MM.1S (cell line): ENCODE data around the gene ROPN1L.

Source experiments
- DNase-seq: peaks from one replicate; pipeline ENCODE4 v3.0.0-alpha.2; 2015
- H2AFZ ChIP-seq: fragments of 300-600 bp; sonication (generic); 2 replicates; pipeline ENCODE4 v1.6.0; 2016; ENCODE audit warnings: antibody characterized with exemption, low read length
- H3F3A ChIP-seq: fragments of 300-600 bp; sonication (generic); 2 replicates; pipeline ENCODE4 v1.6.1; 2016; ENCODE audit warnings: mild to moderate bottlenecking, antibody characterized with exemption, low read length, moderate library complexity, mixed read lengths; ENCODE audit not compliant: insufficient read depth
- H3K27ac ChIP-seq: fragments of 300-600 bp; sonication (generic); 2 replicates; pipeline ENCODE4 v1.5.1; 2016; ENCODE audit warnings: mild to moderate bottlenecking, low read length
- H3K27me3 ChIP-seq: fragments of 300-600 bp; sonication (generic); replicated peaks from 2 replicates; pipeline ENCODE4 v1.6.0; 2016; ENCODE audit warnings: low read length; ENCODE audit not compliant: insufficient read depth
- H3K36me3 ChIP-seq: fragments of 300-600 bp; sonication (generic); replicated peaks from 2 replicates; pipeline ENCODE4 v1.6.1; 2016; ENCODE audit warnings: mild to moderate bottlenecking, low read length, mixed read lengths; ENCODE audit not compliant: insufficient read depth
- H3K4me1 ChIP-seq: fragments of 300-600 bp; sonication (generic); 2 replicates; pipeline ENCODE4 v1.6.1; 2016; ENCODE audit warnings: low read length, mixed read lengths
- H3K4me2 ChIP-seq: fragments of 300-600 bp; sonication (generic); 2 replicates; pipeline ENCODE4 v1.6.0; 2016; ENCODE audit warnings: low read depth, low read length
- H3K4me3 ChIP-seq: fragments of 300-600 bp; sonication (generic); 2 replicates; pipeline ENCODE4 v1.5.1; 2016; ENCODE audit warnings: low read length, mixed read lengths
- H3K79me2 ChIP-seq: fragments of 300-600 bp; sonication (generic); 2 replicates; pipeline ENCODE4 v1.6.1; 2016; ENCODE audit warnings: mixed run types, low read length, mixed read lengths
- H3K9ac ChIP-seq: fragments of 300-600 bp; sonication (generic); 2 replicates; pipeline ENCODE4 v1.6.1; 2016; ENCODE audit warnings: low read length, mixed read lengths
- H3K9me2 ChIP-seq: fragments of 300-600 bp; sonication (generic); replicated peaks from 2 replicates; pipeline ENCODE4 v1.6.1; 2016; ENCODE audit warnings: mild to moderate bottlenecking, low read length, mixed read lengths; ENCODE audit not compliant: insufficient read depth
- H3K9me3 ChIP-seq: fragments of 300-600 bp; sonication (generic); replicated peaks from 2 replicates; pipeline ENCODE4 v1.6.1; 2016; ENCODE audit warnings: mild to moderate bottlenecking, low read length, mixed read lengths; ENCODE audit not compliant: insufficient read depth
- H4K20me1 ChIP-seq: fragments of 300-600 bp; sonication (generic); 2 replicates; pipeline ENCODE4 v1.6.1; 2016; ENCODE audit warnings: mild to moderate bottlenecking, low read length, moderate library complexity, mixed read lengths; ENCODE audit not compliant: insufficient read depth
- EZH2 ChIP-seq: fragments of 300-600 bp; sonication (generic); optimal IDR thresholded peaks from 2 replicates; pipeline ENCODE3; 2017; ENCODE audit warnings: low read depth, mild to moderate bottlenecking, antibody characterized with exemption, low read length, mixed read lengths
- EZH2phosphoT487 ChIP-seq: fragments of 300-600 bp; sonication (generic); IDR thresholded peaks from 2 replicates; pipeline ENCODE4 v1.6.1; 2018; ENCODE audit warnings: antibody characterized with exemption, low read length
- TF ChIP-seq, protein P1 (sequence below): fragments of 300-600 bp; sonication (generic); IDR thresholded peaks from 2 replicates; pipeline ENCODE4 v1.5.1; 2016; ENCODE audit warnings: antibody characterized with exemption, low read length, mixed read lengths

The ROPN1L gene

DNA sequence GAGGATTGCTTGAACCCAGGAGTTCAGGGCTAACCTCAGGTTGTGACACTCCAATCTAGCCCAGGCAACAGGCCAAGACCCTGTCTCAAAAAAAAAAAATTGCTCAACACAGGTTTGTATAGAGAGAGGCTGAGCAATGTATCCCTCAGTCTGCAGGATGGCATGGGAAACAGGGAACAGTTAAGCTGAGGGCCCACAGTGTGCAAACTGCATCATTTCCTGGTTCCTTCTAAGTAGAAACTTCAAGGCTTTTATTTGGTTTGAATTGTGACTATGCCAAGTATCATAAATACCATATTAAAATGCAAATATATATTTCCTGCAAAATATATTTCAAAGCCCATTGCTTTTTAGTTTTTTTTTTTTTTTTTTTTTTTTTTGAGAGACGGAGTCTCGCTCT is 13.7 kb upstream of the ROPN1L start:
- DNase-seq = no peak

DNA sequence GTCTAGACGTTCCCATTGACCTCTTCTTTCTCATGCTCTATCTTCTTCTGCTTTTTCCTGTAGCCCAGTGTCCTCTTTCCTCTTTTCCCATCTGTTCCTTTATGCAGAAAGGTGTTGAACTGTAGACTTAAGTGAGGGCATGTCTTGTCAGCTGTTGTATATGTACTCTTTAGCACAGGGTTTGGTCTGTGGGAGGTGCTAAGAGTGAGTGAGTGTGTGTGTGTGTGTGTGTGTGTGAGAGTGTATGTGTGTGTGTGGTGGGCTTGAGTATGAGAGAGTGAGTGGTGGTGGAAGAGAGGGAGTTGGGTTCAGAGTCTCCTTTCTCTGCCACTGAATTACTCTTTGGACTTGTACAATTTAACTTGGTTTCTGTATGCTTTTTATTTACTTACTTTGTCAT is 10.3 kb upstream of the ROPN1L start:
- no peak for TF ChIP-seq EZH2
- TF ChIP-seq, protein P1, sequence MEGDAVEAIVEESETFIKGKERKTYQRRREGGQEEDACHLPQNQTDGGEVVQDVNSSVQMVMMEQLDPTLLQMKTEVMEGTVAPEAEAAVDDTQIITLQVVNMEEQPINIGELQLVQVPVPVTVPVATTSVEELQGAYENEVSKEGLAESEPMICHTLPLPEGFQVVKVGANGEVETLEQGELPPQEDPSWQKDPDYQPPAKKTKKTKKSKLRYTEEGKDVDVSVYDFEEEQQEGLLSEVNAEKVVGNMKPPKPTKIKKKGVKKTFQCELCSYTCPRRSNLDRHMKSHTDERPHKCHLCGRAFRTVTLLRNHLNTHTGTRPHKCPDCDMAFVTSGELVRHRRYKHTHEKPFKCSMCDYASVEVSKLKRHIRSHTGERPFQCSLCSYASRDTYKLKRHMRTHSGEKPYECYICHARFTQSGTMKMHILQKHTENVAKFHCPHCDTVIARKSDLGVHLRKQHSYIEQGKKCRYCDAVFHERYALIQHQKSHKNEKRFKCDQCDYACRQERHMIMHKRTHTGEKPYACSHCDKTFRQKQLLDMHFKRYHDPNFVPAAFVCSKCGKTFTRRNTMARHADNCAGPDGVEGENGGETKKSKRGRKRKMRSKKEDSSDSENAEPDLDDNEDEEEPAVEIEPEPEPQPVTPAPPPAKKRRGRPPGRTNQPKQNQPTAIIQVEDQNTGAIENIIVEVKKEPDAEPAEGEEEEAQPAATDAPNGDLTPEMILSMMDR = no peak
- TF ChIP-seq EZH2phosphoT487 = no peak
- H3K79me2 ChIP-seq = no peaks in the 10 kb centered on the region
- H3K27me3 ChIP-seq = no peaks in the 10 kb centered on the region
- H3K4me1 ChIP-seq = no peaks in the 10 kb centered on the region
- no peak overlapping the region for H3K4me2 ChIP-seq
- no peak overlapping the region for H3K4me3 ChIP-seq
- no peak overlapping the region for H3K9ac ChIP-seq
- no peaks in the 10 kb centered on the region for H3K9me3 ChIP-seq
- no peak overlapping the region for H3K27ac ChIP-seq
- H3K9me2 ChIP-seq = no peaks in the 10 kb centered on the region
- DNase-seq = no peak
- no peak overlapping the region for H2AFZ ChIP-seq
- H3F3A ChIP-seq = no peaks in the 10 kb centered on the region
- H3K36me3 ChIP-seq = peaks cover 31% of the 10 kb centered on the region
- 0 out of 2 replicates have a peak, but pooled peaks cover 4% of the 10 kb centered on the region for H4K20me1 ChIP-seq

More for the DNA sequence above, 13.7 kb upstream of the ROPN1L start:
- no peak for TF ChIP-seq EZH2
- TF ChIP-seq, protein P1 = no peak
- no peak for TF ChIP-seq EZH2phosphoT487
- Histone ChIP-seq H3K9me2 (no peaks in the 10 kb centered on the region), H2AFZ (no peak overlapping the region), H3K4me2 (no peak overlapping the region), H3K4me3 (no peak overlapping the region), H3F3A (no peaks in the 10 kb centered on the region), H3K4me1 (no peaks in the 10 kb centered on the region), H4K20me1 (0 out of 2 replicates have a peak, but pooled peaks cover 4% of the 10 kb centered on the region), H3K36me3 (peaks cover 20% of the 10 kb centered on the region), H3K79me2 (no peaks in the 10 kb centered on the region), H3K9me3 (no peaks in the 10 kb centered on the region), H3K27me3 (no peaks in the 10 kb centered on the region), H3K27ac (no peak overlapping the region), H3K9ac (no peak overlapping the region)

DNA sequence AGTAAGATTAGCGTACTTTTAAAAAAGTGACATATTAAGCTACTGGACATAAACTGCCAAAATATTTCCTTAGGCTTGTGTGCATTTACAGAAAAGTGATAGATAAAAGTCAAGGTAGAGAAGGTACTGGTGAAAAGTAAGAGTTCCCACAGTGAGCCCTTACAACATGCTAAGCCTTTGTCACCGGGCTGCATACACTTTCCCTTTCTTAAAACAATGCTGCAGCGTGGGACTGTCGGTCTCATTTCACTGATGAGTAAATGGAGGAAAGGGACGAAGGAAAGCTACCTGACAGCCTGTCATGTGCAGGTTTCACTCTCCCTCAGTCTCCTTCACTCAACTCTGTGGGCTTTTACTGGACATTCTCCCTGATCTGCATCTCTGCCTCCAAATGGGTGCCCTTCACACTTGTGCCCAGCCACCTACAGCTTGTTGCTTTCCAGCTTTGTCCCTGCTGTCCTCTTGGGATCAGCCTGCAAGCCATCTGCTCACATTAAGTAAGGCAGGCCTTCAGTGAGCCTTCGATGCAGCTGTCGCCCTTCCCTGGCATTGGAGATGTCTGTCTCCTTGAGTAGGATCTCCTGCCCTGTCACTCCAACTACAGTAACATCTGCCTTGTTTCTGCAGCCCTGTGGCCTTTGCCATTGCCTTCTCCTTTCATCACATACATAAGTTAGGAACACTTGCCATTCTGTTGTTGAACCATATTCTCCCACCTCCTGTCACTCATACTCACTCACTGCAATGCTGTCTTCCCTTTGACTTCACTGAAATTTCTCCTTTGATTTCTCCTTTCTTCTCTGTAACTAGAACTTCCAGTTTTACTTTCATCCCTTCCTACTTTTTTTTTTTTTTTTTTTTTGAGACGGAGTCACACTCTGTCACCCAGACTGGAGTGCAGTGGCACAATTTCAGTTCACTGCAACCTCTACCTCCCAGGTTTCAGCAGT is 9.3 kb upstream of the ROPN1L start:
- DNase-seq = no peak
- TF ChIP-seq EZH2 (no peak), EZH2phosphoT487 (no peak)
- TF ChIP-seq, protein P1 = no peak
- Histone ChIP-seq H3K9ac (no peak overlapping the region), H3K9me3 (no peaks in the 10 kb centered on the region), H3K4me1 (no peaks in the 10 kb centered on the region), H3K4me2 (no peak overlapping the region), H3F3A (no peaks in the 10 kb centered on the region), H3K27ac (no peak overlapping the region), H3K9me2 (no peaks in the 10 kb centered on the region), H3K27me3 (no peaks in the 10 kb centered on the region), H2AFZ (no peak overlapping the region), H3K79me2 (no peaks in the 10 kb centered on the region), H4K20me1 (0 out of 2 replicates have a peak, but pooled peaks cover 4% of the 10 kb centered on the region), H3K4me3 (no peak overlapping the region), H3K36me3 (peaks cover 26% of the 10 kb centered on the region)
